KMS-11 (cell line): ENCODE measurements around the gene LRP4.

Experiments used
- H2AFZ ChIP-seq: fragments of 200-600 bp; sonication (generic); 2 replicates; pipeline ENCODE4 v1.6.1; 2016; ENCODE audit warnings: antibody characterized with exemption, mixed run types, low read depth
- H3K27ac ChIP-seq: fragments of 200-600 bp; sonication (generic); 2 replicates; pipeline ENCODE4 v1.6.1; 2016; ENCODE audit warnings: mild to moderate bottlenecking, mixed run types
- H3K27me3 ChIP-seq: fragments of 200-600 bp; sonication (generic); 2 replicates; pipeline ENCODE4 v1.6.1; 2017; ENCODE audit warnings: mild to moderate bottlenecking, low read depth, mixed run types, moderate library complexity; ENCODE audit not compliant: insufficient read depth
- H3K36me3 ChIP-seq: fragments of 200-600 bp; sonication (generic); 2 replicates; pipeline ENCODE4 v1.6.1; 2017; ENCODE audit warnings: mild to moderate bottlenecking, mixed run types; ENCODE audit not compliant: insufficient read depth
- H3K4me1 ChIP-seq: fragments of 200-600 bp; sonication (generic); 2 replicates; pipeline ENCODE4 v1.6.1; 2016; ENCODE audit warnings: mild to moderate bottlenecking, low read depth, mixed run types; ENCODE audit not compliant: poor library complexity, severe bottlenecking
- H3K4me2 ChIP-seq: fragments of 200-600 bp; sonication (generic); 2 replicates; pipeline ENCODE4 v1.7.0; 2016; ENCODE audit warnings: mild to moderate bottlenecking, mixed run types
- H3K4me3 ChIP-seq: fragments of 200-600 bp; sonication (generic); IDR thresholded peaks from 2 replicates; pipeline ENCODE4 v1.6.1; 2017; ENCODE audit warnings: low read depth, low read length, mixed read lengths; ENCODE audit not compliant: insufficient read depth
- H3K79me2 ChIP-seq: fragments of 200-600 bp; sonication (generic); 2 replicates; pipeline ENCODE4 v1.6.1; 2016; ENCODE audit warnings: low read depth, mixed run types; ENCODE audit not compliant: insufficient read depth
- H3K9ac ChIP-seq: fragments of 200-600 bp; sonication (generic); 2 replicates; pipeline ENCODE4 v1.6.1; 2016; ENCODE audit warnings: mild to moderate bottlenecking, mixed run types
- H4K20me1 ChIP-seq: fragments of 200-600 bp; sonication (generic); 2 replicates; pipeline ENCODE4 v1.6.1; 2016; ENCODE audit warnings: mild to moderate bottlenecking, mixed run types; ENCODE audit not compliant: insufficient read depth
- CTCF ChIP-seq: fragments of 200-600 bp; sonication (generic); conservative IDR thresholded peaks from 2 replicates; pipeline ENCODE4 v1.6.1; 2017; ENCODE audit warnings: low read depth, mild to moderate bottlenecking, antibody characterized with exemption, low read length, moderate library complexity, mixed read lengths

The LRP4 gene

GRCh38 chr11:46906609-46907041 is 11.7 kb downstream of the LRP4 start:
- H3K27ac ChIP-seq = no peak overlapping the region
- H3K27me3 ChIP-seq = no peaks in the 10 kb centered on the region
- H3K4me2 ChIP-seq = no peak overlapping the region
- H3K36me3 ChIP-seq = no peaks in the 10 kb centered on the region
- no peaks in the 10 kb centered on the region for H3K79me2 ChIP-seq
- H3K4me1 ChIP-seq = no peaks in the 10 kb centered on the region
- H3K4me3 ChIP-seq = no peak overlapping the region
- H4K20me1 ChIP-seq = no peaks in the 10 kb centered on the region
- no peak for TF ChIP-seq CTCF
- H2AFZ ChIP-seq = no peak overlapping the region
- no peak overlapping the region for H3K9ac ChIP-seq

- Histone ChIP-seq H3K4me3 (no peak overlapping the region), H3K27ac (no peak overlapping the region), H3K79me2 (no peaks in the 10 kb centered on the region), H2AFZ (no peak overlapping the region), H4K20me1 (no peaks in the 10 kb centered on the region), H3K4me2 (no peak overlapping the region), H3K9ac (no peak overlapping the region), H3K27me3 (no peaks in the 10 kb centered on the region), H3K36me3 (no peaks in the 10 kb centered on the region), H3K4me1 (no peaks in the 10 kb centered on the region)
- no peak for TF ChIP-seq CTCF
Measured at GRCh38 chr11:46905806-46906205, 12.5 kb downstream of the LRP4 start.

- no peaks in the 10 kb centered on the region for H3K36me3 ChIP-seq
- no peak overlapping the region for H3K4me3 ChIP-seq
- no peaks in the 10 kb centered on the region for H3K79me2 ChIP-seq
- no peaks in the 10 kb centered on the region for H3K4me1 ChIP-seq
- no peak overlapping the region for H2AFZ ChIP-seq
- H3K4me2 ChIP-seq = no peak overlapping the region
- H3K27ac ChIP-seq = no peak overlapping the region
- no peaks in the 10 kb centered on the region for H3K27me3 ChIP-seq
- H3K9ac ChIP-seq = no peak overlapping the region
- H4K20me1 ChIP-seq = no peaks in the 10 kb centered on the region
- no peak for TF ChIP-seq CTCF
Measured at GRCh38 chr11:46903846-46904245, 14.5 kb downstream of the LRP4 start.

GRCh38 chr11:46902694-46903093 is 15.7 kb downstream of the LRP4 start:
- no peaks in the 10 kb centered on the region for H3K36me3 ChIP-seq
- no peak overlapping the region for H3K27ac ChIP-seq
- no peak overlapping the region for H3K4me3 ChIP-seq
- H3K9ac ChIP-seq = no peak overlapping the region
- TF ChIP-seq CTCF = no peak
- no peaks in the 10 kb centered on the region for H3K4me1 ChIP-seq
- no peak overlapping the region for H3K4me2 ChIP-seq
- H3K27me3 ChIP-seq = no peaks in the 10 kb centered on the region
- no peak overlapping the region for H2AFZ ChIP-seq
- H4K20me1 ChIP-seq = no peaks in the 10 kb centered on the region
- no peaks in the 10 kb centered on the region for H3K79me2 ChIP-seq
